Measurements from ENCODE around the gene CARM1. TPM values are rescaled to one million over a fixed set of nuclear protein-coding genes. Genes with fewer than 3 reads are reported as not detected.
A peak's percentile ranks its signal among the peaks of the same experiment; 100 is the strongest.

CARM1 gene
- total and polyA plus RNA-seq, 2 of the 13 experiments (the other 11 are each of a cell fraction or from before 2014, with no cell fraction given), result 27.6 to 55.8 TPM

DNA sequence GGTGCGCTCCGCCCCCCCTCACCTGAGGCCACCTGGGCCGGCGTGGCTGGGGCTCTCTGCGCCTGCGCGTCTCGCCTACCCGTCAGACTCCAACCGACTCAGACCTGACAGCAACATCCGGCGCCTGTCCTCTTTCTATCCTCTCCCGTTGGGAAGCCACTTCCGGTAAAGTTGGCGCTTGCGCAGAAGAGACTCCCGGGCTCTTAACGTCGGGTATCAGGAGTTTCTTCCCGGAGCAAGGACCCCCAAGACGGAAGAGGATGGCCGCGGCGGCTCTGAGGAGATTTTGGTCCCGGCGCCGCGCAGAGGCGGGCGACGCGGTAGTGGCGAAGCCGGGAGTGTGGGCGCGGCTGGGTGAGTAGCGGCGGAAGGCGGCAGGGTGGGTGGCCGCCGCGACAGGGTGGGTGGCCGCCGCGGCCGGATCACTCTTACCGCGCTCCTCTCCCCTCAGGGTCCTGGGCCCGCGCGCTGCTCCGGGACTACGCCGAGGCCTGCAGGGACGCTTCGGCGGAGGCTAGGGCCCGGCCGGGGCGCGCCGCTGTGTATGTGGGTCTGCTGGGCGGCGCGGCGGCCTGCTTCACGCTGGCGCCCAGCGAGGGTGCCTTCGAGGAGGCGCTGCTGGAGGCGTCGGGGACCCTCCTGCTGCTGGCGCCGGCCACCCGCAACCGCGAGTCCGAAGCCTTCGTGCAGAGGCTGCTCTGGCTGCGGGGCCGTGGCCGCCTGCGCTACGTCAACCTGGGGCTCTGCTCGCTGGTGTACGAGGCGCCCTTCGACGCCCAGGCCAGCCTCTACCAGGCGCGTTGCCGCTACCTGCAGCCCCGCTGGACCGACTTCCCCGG, 57.4 kb downstream of the CARM1 start, which contains the start of the genes TIMM29 and YIPF2 (continued):
- TF ChIP-seq CBX2 (IDR thresholded peaks at IDR 0.05; ENCODE audit: low read depth, low read length) (no peak), CBX2 (CRISPR knock-in tag; IDR thresholded peaks at IDR 0.05; ENCODE audit: low read depth) (no peak), GATAD2A (CRISPR knock-in tag; IDR thresholded peaks at IDR 0.05) (peak; percentile 58; the same call in 1 of the 2 replicates), ZBTB7A (CRISPR knock-in tag; IDR thresholded peaks at IDR 0.05) (no peak), ZNF713 (CRISPR knock-in tag; IDR thresholded peaks at IDR 0.05) (peak; percentile 77; the same call in 1 of the 2 replicates), ATF3 (CRISPR knock-in tag; IDR thresholded peaks at IDR 0.05) (peak; percentile 27), SALL1 (CRISPR knock-in tag; IDR thresholded peaks at IDR 0.05) (peak; percentile 80), ZNF564 (CRISPR knock-in tag; IDR thresholded peaks at IDR 0.05) (0 out of 2 replicates have a peak, but pooled peaks have one; percentile 27), RAD51 (IDR thresholded peaks at IDR 0.05; ENCODE audit: borderline replicate concordance) (no peak), ZKSCAN1 (IDR thresholded peaks at IDR 0.05; ENCODE audit: low read length) (no peak), ZNF446 (CRISPR knock-in tag; IDR thresholded peaks at IDR 0.05) (no peak), ZNF552 (CRISPR knock-in tag; IDR thresholded peaks at IDR 0.05; ENCODE audit: borderline replicate concordance) (no peak), FOXC1 (CRISPR knock-in tag; IDR thresholded peaks at IDR 0.05; ENCODE audit: borderline replicate concordance) (no peak), ZNF354B (CRISPR knock-in tag; IDR thresholded peaks at IDR 0.05) (peak; percentile 67; the same call in 1 of the 2 replicates), IKZF4 (CRISPR knock-in tag; IDR thresholded peaks at IDR 0.05; ENCODE audit: borderline replicate concordance, low read depth, not compliant biosample characterization) (no peak), KDM5A (IDR thresholded peaks at IDR 0.05; ENCODE audit: borderline replicate concordance, low read length) (peak; percentile 99), MBNL3 (CRISPR knock-in tag; conservative IDR thresholded peaks at IDR 0.05) (no peak), GABPB1 (CRISPR knock-in tag; IDR thresholded peaks at IDR 0.05) (peak; percentile 98), ISX (CRISPR knock-in tag; conservative IDR thresholded peaks at IDR 0.05) (no peak), JUNB (CRISPR knock-in tag; IDR thresholded peaks at IDR 0.05; ENCODE audit: borderline replicate concordance) (no peak), MTA3 (CRISPR knock-in tag; IDR thresholded peaks at IDR 0.05) (no peak), ZNF75D (CRISPR knock-in tag; IDR thresholded peaks at IDR 0.05; ENCODE audit: borderline replicate concordance) (no peak), ZNF616 (CRISPR knock-in tag; IDR thresholded peaks at IDR 0.05; ENCODE audit: low read depth) (peak; percentile 9; the same call in 1 of the 2 replicates)
- TF ChIP-seq, protein P1, sequence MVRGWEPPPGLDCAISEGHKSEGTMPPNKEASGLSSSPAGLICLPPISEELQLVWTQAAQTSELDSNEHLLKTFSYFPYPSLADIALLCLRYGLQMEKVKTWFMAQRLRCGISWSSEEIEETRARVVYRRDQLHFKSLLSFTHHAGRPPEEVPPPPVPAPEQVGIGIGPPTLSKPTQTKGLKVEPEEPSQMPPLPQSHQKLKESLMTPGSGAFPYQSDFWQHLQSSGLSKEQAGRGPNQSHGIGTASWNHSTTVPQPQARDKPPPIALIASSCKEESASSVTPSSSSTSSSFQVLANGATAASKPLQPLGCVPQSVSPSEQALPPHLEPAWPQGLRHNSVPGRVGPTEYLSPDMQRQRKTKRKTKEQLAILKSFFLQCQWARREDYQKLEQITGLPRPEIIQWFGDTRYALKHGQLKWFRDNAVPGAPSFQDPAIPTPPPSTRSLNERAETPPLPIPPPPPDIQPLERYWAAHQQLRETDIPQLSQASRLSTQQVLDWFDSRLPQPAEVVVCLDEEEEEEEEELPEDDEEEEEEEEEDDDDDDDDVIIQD (CRISPR knock-in tag; IDR thresholded peaks at IDR 0.05; ENCODE audit: low read depth), result no peak
- TF ChIP-seq, protein P2, sequence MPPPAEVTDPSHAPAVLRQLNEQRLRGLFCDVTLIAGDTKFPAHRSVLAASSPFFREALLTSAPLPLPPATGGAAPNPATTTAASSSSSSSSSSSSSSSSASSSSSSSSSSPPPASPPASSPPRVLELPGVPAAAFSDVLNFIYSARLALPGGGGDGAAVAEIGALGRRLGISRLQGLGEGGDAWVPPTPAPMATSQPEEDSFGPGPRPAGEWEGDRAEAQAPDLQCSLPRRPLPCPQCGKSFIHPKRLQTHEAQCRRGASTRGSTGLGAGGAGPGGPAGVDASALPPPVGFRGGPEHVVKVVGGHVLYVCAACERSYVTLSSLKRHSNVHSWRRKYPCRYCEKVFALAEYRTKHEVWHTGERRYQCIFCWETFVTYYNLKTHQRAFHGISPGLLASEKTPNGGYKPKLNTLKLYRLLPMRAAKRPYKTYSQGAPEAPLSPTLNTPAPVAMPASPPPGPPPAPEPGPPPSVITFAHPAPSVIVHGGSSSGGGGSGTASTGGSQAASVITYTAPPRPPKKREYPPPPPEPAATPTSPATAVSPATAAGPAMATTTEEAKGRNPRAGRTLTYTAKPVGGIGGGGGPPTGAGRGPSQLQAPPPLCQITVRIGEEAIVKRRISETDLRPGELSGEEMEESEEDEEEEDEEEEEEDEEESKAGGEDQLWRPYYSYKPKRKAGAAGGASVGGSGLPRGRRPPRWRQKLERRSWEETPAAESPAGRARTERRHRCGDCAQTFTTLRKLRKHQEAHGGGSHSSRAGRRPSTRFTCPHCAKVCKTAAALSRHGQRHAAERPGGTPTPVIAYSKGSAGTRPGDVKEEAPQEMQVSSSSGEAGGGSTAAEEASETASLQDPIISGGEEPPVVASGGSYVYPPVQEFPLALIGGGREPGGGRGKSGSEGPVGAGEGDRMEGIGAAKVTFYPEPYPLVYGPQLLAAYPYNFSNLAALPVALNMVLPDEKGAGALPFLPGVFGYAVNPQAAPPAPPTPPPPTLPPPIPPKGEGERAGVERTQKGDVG (CRISPR knock-in tag; IDR thresholded peaks at IDR 0.05; ENCODE audit: borderline replicate concordance), result no peak
